Activated naive CD4-positive, alpha-beta T cell treated with anti-CD3 and anti-CD28 coated beads, Interleukin-2, amount 50 U/mL, for 16 hours (primary cell): ENCODE measurements around the gene LILRB4.
"Not testable (repeated sequence)": the region's sequence is repeated elsewhere in the genome, so short reads cannot be mapped to it uniquely, and the experiment has no call there.

Source experiments
- DNase-seq: peaks from one replicate; pipeline ENCODE4 v3.0.0-alpha.2; 2020

LILRB4 gene

DNA sequence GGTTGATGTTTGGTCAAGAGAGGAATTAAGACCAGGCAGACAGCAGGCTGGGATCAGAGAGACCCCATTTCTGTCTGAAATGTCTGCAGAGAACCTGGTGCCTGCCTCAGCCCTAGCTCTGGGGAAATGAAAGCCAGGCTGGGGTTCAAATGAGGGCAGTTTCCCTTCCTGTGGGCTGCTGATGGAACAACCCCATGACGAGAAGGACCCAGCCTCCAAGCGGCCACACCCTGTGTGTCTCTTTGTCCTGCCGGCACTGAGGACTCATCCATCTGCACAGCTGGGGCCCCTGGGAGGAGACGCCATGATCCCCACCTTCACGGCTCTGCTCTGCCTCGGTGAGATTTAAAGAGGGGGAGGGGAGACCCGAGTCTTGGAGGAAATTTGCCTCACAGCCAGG, at the start of gene LILRB4:
TSS of gene LILRB4 (plus strand) at position 256 of the 400 bp plus-strand sequence. CDS start at position 305, 49 bp downstream.
- DNase-seq: no peak

DNA sequence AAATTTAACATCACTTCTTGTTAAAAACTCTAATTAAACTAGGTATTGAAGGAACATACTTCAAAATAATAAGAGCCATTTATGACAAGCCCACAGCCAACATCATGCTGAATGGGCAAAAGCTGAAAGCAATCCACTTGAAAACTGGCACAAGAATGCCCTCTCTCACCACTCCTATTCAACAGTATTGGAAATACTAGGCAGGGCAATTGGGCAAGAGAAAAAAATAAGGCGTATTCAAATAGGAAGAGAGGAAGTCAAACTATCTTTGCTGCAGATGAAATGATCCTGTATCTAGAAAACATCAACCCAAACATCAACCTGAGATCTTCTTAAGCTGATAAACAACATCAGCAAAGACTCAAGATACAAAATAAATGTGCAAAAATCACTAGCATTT, 48.1 kb upstream of the LILRB4 start:
- DNase-seq: no peak

DNA sequence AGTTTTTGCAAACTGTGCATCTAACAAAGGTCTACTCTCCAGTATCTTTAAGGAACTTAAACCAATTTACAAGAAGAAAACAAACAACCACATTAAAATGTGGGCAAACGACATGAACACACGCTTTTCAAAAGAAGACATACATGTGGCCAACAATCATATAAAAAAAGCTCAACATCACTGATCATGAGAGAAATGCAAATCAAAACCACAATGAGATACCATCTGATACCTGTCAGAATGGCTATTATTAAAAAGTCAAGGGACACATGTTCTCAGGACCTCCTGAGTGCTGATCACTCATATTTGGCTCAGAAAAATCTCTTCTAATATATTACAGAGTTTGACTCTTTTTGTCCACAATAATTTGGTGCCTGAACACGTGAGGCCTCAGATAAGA, 46.7 kb upstream of the LILRB4 start:
- no peak for DNase-seq

DNA sequence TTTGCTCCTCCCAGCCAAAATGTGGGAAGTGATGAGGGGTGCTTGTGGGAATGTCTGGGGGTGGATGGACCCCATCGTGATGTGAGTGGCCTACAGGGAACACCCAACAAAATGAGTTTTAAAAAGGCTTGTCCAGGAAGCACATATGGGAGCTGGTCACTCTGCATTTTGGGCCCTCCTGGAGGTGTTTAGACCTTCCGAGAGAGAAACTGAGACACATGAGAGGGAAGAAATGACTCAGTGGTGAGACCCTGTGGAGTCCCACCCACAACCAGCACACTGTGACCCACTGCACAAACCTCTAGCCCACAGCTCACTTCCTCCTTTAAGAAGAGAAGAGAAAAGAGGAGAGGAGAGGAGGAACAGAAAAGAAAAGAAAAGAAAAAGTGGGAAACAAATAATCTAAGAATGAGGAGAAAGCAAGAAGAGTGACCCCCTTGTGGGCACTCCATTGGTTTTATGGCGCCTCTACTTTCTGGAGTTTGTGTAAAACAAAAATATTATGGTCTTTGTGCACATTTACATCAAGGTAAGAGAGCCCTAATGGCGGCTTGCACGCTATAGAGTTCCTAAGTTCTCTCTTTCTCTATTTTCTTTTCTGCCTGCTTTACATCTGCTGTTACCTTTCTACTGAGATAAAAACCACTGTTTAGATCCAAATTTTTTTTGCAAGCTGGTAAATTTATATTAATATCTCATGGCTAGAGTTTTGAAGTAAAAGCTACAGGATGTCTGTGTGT, 45.8 kb upstream of the LILRB4 start:
- no peak for DNase-seq

DNA sequence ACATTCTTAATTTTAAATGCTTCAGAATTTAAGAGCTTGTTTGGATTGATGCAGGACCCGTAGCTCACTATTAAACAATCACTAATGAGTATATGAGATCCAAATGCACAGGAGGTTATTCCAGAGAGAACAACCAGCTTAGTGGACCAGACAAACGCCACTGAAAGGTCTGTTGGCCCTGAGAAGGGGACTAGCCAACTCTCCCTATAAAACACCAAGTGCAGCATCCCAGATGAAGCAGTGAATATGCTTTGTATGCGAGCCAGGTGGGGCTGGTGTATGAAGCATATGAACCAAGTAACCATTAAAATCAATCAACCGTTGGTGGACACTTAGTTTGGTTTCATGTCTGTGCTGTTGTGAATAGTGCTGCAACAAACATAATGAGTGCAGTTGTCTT, 42.3 kb upstream of the LILRB4 start:
- DNase-seq: no peak

DNA sequence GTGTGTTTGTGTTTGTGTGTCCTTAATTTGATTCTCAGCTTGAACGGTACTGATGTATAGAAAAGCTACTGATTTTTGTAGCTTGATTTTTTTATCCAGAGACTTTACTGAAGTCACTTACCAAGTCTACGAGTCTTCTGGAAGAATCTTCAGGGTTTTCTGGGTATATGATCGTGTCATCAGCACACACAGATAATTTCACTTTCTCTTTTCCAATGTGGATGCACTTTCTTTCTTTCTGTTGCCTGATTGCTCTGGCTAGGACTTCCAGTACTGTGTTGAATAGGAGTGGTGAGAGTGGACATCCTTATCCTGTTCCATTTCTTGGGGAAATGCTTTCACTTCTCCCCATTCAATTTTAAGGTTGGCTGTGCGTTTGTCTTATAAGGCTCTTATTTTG, 40.4 kb upstream of the LILRB4 start:
- DNase-seq: no peak

DNA sequence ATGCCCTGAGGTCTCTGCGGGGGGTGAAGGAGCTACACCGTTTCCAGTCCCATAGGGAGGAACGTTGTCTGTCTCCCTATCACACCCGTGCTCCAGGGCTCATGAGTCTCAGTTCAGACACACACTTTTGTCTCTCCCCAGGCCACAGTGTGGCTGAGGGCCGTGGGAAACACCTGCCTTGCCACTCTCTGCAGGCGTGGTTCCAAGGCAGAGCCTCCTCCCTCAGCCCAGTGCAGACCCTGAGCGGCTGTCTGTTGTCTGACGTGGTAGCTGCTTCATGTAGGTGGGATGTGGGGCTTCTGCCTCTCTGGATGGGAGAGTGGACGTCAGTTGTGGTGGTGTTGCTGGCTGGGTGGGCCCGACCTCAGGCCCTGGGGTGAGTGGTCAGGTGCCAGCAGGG, 38.6 kb upstream of the LILRB4 start:
- not testable (repeated sequence) for DNase-seq

DNA sequence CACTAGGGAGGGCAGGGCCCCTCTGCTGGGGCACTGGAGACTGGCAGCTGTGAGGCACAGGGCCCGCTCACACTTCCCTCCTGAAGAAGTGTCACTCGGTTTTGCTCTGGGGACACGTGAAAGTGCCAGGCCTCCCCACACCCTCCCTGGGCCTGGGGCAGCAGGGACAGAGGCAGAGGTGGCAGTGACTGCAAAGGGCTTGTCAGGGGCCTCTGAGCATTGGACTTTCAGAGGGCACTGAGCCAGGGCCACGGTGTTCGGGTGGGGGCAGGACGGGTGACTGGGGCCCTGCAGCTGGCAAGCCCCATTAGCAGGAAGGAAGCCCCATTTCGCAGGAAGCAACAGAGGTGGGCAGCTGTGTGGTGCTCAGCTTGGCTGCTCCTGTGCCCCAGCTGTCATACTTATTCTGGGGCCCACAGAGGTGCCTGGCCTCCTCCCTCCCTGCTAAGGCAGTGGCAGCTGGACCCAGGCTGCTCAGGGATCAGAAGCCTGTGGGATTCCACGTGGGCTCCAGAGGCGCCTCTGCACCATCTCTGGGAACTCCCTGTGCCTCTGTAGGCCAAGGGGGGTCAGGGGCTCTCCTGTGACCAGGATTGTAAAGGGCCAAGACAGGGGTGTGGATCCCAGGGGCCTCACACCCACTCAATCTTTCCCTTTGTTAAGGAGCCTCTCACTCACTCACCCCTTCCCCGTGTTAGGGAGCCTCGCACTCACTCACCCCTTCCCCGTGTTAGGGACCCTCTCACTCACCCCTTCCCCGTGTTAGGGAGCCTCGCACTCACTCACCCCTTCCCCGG, 37.7 kb upstream of the LILRB4 start:
- not testable (repeated sequence) for DNase-seq

DNA sequence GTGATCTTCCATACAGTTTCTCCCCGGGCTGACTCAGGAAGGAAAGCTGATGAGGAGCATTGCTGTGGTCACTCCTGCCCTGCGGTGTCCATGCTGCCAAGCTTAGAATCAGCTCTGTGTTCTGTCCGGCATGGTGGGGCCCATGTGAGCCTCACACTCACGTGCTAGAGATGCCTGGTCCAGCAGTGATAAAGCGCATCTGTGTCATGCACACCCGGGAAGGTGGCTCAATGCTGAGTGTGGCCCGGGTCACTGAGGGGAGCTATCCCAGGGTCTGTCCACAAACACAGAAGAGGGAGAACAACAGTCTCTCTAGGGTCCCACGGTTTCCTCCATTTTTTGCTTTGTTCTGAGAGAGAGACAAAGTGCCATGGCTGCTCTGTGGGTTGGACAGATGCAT, 36.0 kb upstream of the LILRB4 start:
- DNase-seq: no peak

DNA sequence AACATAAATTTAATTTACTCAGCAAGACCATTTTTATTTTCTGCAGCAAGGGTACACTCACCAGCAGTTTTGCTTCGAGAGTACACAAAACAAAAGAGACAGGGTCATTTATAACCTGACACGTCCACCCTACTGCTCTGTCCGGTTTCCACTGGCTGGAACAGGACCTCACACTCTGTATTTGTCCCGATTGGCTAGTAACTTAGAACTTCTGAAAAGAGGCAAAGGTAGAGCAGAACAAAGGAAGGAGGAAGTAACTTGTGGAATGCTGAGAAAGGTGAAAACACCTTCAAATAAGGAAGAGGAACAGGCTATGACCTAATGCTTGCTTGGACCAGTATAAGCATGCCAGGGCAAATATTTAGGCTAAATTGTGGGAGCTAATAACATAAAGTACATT, 34.9 kb upstream of the LILRB4 start:
- DNase-seq: not testable (repeated sequence)

DNA sequence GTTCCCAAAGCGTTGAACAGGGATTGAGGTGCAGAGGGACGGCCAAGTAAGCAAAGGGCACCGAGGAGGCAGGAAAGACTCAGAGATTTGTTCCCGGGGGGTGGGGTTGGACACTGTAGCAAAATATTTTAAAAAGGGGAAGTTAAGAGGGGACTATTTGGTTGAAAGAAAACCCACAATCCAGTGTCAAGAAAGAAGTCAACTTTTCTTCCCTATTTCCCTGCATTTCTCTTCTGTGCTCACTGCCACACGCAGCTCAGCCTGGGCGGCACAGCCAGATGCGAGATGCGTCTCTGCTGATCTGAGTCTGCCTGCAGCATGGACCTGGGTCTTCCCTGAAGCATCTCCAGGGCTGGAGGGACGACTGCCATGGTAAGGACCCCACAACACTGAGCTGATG, 32.5 kb upstream of the LILRB4 start, which contains the start of gene LILRB1:
TSS of gene LILRB1 (plus strand) at position 223 of the 400 bp plus-strand sequence. CDS start 590 bp downstream, outside the sequence.
- not testable (repeated sequence) for DNase-seq

DNA sequence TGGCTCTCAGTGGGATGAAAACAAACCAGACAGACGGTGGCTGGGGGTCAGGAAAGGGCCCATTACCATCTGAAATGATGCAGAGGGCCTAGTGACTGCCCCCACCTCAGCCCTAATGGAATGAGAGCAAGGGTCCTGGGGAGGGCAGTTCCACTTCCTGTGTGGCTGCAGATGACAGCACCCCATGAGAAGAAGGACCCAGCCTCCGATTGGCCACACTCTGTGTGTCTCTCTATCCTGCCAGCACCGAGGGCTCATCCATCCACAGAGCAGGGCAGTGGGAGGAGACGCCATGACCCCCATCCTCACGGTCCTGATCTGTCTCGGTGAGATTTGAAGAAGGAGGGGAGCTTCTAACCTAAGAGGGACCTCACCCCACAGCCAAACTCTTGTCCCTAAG, 32.0 kb upstream of the LILRB4 start:
- no peak for DNase-seq

DNA sequence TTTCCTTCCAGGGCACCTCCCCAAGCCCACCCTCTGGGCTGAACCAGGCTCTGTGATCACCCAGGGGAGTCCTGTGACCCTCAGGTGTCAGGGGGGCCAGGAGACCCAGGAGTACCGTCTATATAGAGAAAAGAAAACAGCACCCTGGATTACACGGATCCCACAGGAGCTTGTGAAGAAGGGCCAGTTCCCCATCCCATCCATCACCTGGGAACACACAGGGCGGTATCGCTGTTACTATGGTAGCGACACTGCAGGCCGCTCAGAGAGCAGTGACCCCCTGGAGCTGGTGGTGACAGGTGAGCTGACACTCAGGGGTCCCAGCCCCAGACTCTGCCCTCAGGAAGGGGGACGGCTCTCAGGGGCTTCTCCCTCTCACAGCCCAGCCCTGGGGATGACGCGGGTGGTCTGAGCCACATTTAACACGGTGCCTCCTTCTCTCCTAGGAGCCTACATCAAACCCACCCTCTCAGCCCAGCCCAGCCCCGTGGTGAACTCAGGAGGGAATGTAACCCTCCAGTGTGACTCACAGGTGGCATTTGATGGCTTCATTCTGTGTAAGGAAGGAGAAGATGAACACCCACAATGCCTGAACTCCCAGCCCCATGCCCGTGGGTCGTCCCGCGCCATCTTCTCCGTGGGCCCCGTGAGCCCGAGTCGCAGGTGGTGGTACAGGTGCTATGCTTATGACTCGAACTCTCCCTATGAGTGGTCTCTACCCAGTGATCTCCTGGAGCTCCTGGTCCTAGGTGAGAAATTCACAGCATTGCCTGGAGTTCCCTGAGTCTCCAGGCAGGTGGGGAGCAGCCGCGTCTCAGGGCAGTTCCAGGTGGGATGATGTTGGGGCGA, 31.1 kb upstream of the LILRB4 start:
- DNase-seq: not testable (repeated sequence)

DNA sequence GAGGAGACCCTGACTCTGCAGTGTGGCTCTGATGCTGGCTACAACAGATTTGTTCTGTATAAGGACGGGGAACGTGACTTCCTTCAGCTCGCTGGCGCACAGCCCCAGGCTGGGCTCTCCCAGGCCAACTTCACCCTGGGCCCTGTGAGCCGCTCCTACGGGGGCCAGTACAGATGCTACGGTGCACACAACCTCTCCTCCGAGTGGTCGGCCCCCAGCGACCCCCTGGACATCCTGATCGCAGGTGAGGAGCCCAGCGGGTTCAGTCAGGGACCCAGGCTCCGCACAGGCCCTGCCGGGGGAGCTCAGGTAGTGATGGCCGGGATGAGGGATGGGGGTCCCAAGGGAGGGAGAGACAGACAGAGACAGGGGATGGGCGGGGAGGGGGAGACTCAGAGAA, 30.3 kb upstream of the LILRB4 start:
- DNase-seq: not testable (repeated sequence)

DNA sequence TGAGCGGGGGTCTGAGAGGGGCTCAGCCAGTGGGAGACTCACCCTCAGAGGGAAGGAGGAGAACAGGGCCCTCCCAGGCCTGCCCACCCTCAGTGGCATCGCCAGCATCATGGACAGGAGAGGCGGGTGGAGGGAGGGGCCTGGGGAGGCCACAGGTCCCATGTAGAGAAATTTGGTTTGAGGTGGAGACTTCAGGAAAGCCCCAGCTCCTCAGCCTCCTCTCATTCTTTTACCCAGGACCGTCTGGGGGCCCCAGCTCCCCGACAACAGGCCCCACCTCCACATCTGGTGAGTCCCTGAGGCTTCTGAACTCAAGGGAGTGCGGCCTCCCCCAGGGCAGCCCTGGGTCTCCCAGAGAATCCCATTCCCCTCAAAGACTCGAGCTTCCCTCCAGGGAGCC, 29.4 kb upstream of the LILRB4 start:
- DNase-seq: no peak

DNA sequence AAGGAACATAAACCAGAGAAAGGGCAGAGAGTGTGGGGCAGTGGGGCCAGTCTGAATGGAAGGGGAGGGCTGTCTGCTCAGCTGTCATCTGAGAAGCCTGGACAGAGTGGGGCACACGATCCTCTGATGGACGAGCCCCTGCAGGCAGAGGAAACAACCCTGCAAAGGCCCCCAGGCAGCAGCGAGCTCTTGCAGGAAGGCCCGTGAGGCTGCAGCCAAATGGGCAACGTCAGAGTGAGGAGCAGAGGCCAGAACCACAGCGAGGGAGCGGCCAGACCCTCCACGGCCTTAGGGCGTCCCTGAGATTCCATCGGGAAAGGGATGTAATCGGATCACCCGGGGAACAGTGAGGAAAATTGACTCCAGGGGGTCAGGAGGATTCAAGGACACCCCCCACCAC, 26.7 kb upstream of the LILRB4 start:
- not testable (repeated sequence) for DNase-seq

DNA sequence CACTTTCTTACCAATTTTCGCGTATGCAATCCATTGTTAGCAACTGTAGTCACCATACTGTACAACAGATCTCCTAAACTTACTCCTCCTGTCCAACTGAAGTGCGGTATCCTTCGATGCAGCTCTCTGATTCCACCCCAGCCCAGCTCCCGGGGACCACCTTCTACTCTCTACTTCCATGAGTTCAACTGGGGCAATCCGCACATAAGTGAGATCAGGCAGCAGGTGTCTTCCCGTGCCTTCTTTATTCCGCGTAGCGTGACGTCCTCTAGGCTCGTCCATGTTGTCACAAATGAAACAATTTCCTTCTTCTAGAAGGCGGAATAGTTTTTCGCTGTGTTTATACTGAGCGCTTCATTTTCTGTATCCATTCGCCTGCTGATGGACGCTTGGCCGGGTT, 24.1 kb upstream of the LILRB4 start:
- no peak for DNase-seq

DNA sequence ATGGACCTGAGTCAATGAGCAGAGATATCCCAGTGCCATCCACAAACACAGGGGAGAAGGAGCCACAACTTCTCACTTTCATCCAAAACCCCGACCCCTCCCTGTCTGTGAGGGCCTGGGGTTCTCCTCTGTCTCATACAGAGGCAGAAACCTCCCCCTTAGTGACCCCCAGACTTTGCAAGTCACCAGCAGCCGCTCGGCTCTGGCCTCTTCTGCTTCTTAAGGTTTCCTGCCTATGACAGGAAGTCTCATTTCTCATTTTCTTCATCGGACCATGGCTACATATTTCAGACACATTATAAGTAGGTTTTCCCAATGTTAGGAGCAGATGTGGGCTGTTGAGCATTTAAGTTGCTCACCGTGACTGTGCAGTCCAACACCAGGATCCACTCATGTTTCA, 19.8 kb upstream of the LILRB4 start:
- not testable (repeated sequence) for DNase-seq

DNA sequence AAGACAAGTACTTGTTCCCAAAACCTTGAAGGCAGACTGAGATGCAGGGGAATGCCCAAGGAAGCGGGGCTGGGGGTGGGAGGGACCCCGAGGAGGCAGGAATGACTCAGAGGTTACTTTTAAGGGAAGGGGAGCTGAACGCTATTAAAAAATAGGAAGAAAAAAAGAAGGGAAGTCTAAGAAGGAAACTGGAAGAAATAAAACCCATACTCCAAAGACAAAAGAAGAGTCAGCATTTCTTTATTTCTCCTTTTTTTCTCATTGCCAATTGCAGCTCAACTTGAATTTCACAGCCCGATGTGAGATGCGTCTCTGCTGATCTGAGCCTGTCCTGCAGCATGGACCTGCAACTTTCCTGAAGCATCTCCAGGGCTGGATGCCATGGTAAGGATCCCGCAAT, 19.2 kb upstream of the LILRB4 start:
- not testable (repeated sequence) for DNase-seq

DNA sequence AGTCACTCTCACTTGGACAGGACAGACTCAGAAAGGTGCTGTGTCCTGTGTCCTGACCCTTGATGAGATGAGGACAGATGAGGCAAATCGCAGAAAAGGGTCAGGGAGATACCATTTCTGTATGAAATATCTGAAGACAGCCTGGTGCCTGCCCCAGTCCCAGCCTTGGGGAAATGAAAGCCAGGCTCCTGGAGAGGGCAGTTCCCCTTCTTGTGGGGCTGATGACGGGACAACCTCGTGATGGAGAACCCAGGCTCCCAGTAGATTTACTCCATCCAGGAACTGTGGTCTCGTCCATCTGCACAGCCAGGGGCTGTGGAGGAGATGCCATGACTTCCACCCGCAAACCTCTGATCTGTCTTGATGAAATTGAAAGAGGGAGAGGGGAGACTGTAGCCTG, 18.7 kb upstream of the LILRB4 start:
- no peak for DNase-seq

DNA sequence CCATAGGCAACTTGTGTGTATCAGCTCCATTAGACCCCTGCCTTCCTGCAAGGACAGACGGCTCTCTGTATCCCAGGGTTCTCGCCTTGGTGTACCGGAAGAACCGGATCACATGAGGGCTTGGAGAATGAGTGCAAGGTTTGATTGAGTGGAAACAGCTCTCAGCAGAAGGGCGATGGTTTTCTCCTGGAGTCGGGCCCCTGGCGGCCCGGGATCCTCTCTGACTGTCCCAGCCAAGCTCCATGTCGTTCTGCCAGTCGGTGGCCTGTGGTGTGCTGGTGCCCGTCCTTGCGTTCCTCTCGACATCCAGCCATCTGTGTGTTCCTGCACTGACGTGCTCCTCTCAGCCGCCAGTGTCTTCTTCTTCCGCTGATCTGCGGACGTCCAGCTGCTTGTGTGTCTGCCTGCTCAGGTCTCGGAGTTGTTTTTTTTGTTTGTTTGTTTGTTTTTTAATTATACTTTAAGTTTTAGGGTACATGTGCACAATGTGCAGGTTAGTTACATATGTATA, 16.4 kb upstream of the LILRB4 start:
- DNase-seq: no peak

DNA sequence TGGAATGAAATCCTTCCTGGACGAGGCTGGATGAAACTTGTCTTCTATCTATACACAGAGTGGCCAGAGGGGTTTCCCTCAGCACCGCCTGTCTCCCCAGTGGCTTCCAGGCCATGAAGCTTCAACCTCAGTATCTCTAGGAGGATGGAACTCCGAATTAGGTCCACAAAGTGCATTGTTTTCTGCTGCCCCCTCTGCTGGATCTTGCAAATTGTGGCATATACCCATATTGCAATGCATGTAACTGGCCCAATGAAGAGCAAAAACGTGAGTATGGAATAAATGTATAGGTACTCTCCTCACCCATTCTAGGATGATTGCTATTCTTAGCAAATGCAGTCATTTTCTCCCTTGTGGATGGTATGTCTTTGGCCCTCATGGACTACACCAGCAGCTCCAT, 14.7 kb upstream of the LILRB4 start:
- DNase-seq: no peak

DNA sequence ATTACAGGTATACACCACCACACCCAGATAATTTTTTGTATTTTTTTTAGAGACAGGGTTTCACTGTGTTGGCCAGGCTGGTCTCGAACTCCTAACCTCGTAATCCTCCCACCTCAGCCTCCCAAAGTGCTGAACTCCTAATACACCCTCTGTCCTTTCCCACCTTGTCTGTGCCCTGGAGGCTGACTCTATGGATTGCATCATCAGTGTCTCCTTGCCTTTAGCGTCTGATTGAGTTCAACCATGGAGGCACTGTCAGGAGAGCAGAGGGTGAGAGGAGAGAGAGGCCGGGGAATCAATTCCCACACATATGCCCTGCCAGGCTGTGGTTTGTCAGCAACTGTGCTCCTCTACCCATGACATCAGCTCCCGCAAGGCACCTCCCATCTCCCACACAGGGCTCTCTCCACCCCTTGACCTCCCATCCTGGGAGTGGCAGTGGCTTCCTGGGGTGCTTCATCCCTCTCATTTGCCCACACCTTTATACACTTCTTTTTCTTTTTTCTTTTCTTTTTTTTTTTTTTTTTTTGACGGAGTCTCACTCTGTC, 12.6 kb upstream of the LILRB4 start:
- no peak for DNase-seq
